Measurements from ENCODE around the gene PRSS8.

DNA sequence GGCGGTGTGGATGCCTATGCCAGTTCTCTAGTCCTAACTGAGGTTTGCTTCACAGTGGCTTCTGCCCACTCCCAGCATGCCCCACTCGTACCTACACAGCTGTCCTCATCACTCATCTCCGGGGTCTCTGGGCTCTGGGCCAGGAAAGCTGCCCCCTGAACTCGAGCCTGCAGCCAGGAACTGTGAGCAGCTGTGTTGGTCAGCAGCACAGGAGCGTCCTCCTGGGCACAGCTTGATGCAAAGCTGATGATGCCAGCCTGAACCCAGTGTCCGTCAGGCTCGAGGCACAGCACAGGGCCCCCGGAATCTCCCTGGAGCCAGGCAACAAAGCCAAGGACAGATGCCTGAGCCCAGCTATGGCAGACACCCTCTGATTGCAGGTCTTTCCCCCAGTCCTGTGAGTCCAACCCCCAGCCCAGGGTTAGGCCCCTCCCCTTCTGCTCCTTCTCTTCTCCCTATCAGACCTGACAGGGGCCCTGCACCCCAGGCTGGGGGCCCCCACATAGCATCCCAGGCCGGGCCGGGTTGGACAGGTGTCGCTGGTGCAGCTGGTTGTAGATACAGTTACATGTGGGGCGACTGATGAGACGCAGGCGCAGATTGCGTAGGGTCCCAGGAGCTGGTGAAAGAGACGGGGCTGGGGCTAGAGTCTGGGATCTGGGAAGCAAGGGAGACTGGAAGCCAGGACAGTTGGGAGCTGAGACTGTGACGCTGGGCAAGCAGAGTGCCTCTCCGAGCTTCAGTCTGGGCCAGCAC, 49.5 kb downstream of the PRSS8 start:
- TF ChIP-seq SUZ12 (IDR thresholded peaks at IDR 0.05) (no peak), FOXK2 (IDR thresholded peaks at IDR 0.05) (no peak), SP1 (IDR thresholded peaks at IDR 0.05) (no peak), FOXM1 (IDR thresholded peaks at IDR 0.05; ENCODE audit: borderline replicate concordance) (no peak), BHLHE40 (IDR thresholded peaks at IDR 0.05; ENCODE audit: borderline replicate concordance) (no peak), HDGF (IDR thresholded peaks at IDR 0.05; ENCODE audit: borderline replicate concordance) (no peak), TARDBP (IDR thresholded peaks at IDR 0.05) (no peak)
